CD4-positive, CD25-positive, alpha-beta regulatory T cell (primary cell): ENCODE results near the gene TVP23A. TPM values are rescaled to one million over a fixed set of nuclear protein-coding genes. Genes with fewer than 3 reads are reported as not detected.
"Not testable (repeated sequence)": the region's sequence is repeated elsewhere in the genome, so short reads cannot be mapped to it uniquely, and the experiment has no call there.

Experiments
- ATAC-seq, 2 donors: fragments of 150-1000 bp; cut with Tn5 transposase; one replicate each; pipeline ENCODE4 v1.10.0; 2021; ENCODE audit warnings: low read depth in 2 of 2, moderate number of reproducible peaks in 2 of 2, moderate library complexity in 1 of 2
- DNase-seq, 3 donors: peaks; one replicate each; pipeline versions ENCODE4 v3.0.0 to v3.0.0-alpha.2; 2012 to 2022; ENCODE audit warnings: mixed read lengths in 1 of 3
- H3K27ac ChIP-seq: one replicate; pipeline ENCODE4 v1.7.0; 2013; ENCODE audit warnings: mild to moderate bottlenecking, low read length; ENCODE audit not compliant: insufficient read depth, poor library complexity, severe bottlenecking
- H3K27me3 ChIP-seq: one replicate; pipeline ENCODE4 v1.7.0; 2013; ENCODE audit warnings: low read length; ENCODE audit not compliant: control insufficient read depth, insufficient read depth
- H3K36me3 ChIP-seq: one replicate; pipeline ENCODE4 v1.7.0; 2013; ENCODE audit warnings: mild to moderate bottlenecking, low read length, moderate library complexity; ENCODE audit not compliant: control insufficient read depth, insufficient read depth
- H3K4me1 ChIP-seq: 2 replicates; pipeline ENCODE4 v1.7.0; 2013; ENCODE audit warnings: mild to moderate bottlenecking, low read length; ENCODE audit not compliant: insufficient read depth, control insufficient read depth, poor library complexity, severe bottlenecking
- H3K4me3 ChIP-seq: one replicate; pipeline ENCODE4 v1.7.0; 2013; ENCODE audit warnings: low read depth, mild to moderate bottlenecking, low read length, moderate library complexity
- H3K9me3 ChIP-seq, 2 experiments: 1 replicate in 1 of 2; 2 replicates in 1 of 2; pipeline ENCODE4 v1.7.0; 2013; ENCODE audit warnings: low read length in 2 of 2, mild to moderate bottlenecking in 1 of 2, moderate library complexity in 1 of 2; ENCODE audit not compliant: control insufficient read depth in 2 of 2
- H3K27ac Mint-ChIP-seq, 3 donors: one replicate each; pipeline ENCODE4 v1.8.0; 2020 to 2022; ENCODE audit warnings: mild to moderate bottlenecking in 3 of 3, mixed read lengths in 3 of 3, moderate library complexity in 2 of 3
- H3K27me3 Mint-ChIP-seq: one replicate; pipeline ENCODE4 v1.8.0; 2022; ENCODE audit warnings: mild to moderate bottlenecking, mixed read lengths
- H3K36me3 Mint-ChIP-seq: one replicate; pipeline ENCODE4 v1.8.0; 2020; ENCODE audit warnings: mixed read lengths
- H3K4me1 Mint-ChIP-seq, 4 donors: one replicate each; pipeline ENCODE4 v1.8.0; 2020 to 2022; ENCODE audit warnings: mixed read lengths in 4 of 4, mild to moderate bottlenecking in 1 of 4
- H3K4me3 Mint-ChIP-seq, 4 donors: one replicate each; pipeline ENCODE4 v1.8.0; 2020 to 2022; ENCODE audit warnings: mild to moderate bottlenecking in 4 of 4, mixed read lengths in 4 of 4, moderate library complexity in 3 of 4
- H3K9me3 Mint-ChIP-seq, 7 donors: one replicate each; pipeline ENCODE4 v1.8.0; 2020 to 2022; ENCODE audit warnings: mixed read lengths in 7 of 7, mild to moderate bottlenecking in 3 of 7, moderate library complexity in 2 of 7
- polyA plus RNA-seq, 4 donors: library from polyadenylated mRNA; unstranded; fragments of 300-500 nt; fragmentation: Illumina TruSeq; gene quantifications; one replicate each; pipeline ENCODE4 v1.2.3, GENCODE V29; 2021
- total RNA-seq: library from RNA; stranded (reverse); gene quantifications from one replicate; pipeline ENCODE4 v1.2.3, GENCODE V29; 2022

TVP23A gene
- total and polyA plus RNA-seq, 5 donors from 2014 or later = 0.20 TPM; not detected in 4

DNA sequence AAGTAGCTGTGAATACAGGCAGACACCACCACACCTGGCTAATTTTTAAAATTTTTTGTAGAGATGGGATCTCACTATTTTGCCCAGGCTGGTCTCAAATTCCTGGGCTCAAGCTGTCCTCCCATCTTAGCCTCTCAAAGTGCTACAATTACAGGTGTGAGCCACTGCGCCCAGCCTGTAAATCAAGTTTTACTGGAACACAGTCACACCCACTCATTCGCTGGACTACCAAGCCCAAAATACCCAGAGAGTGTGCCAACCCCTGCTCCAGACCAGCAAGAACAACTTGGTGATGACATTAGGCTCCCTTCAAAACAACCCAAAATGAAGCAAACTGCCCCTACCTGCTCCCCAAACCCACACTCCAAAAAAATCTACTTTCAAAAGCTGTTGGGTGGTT is 36.0 kb downstream of the TVP23A start:
- no peaks in the 10 kb centered on the region for H3K36me3 Mint-ChIP-seq
- no peaks in the 10 kb centered on the region for H3K4me1 Mint-ChIP-seq

GRCh38 chr16:10780628-10781027 is 38.0 kb downstream of the TVP23A start:
- H3K27me3 ChIP-seq = peaks cover 2% of the 10 kb centered on the region
- DNase-seq (no peak), ATAC-seq (no peak)
- Mint-ChIP-seq H3K36me3 (no peaks in the 10 kb centered on the region), H3K4me3 (no peak overlapping the region), H3K27me3 (peaks cover 34% of the 10 kb centered on the region), H3K9me3 (peaks cover 0 to 1% (median 0%) of the 10 kb centered on the region in 7 donors), H3K4me1 (peaks cover 0 to 5% (median 2%) of the 10 kb centered on the region in 4 donors), H3K27ac (no peak overlapping the region)
- no peaks in the 10 kb centered on the region for H3K36me3 ChIP-seq
- H3K4me1 ChIP-seq = peaks cover 6% of the 10 kb centered on the region
- H3K9me3 ChIP-seq = no peaks in the 10 kb centered on the region
- no peak overlapping the region for H3K4me3 ChIP-seq
- no peak overlapping the region for H3K27ac ChIP-seq

More for the DNA sequence above, 36.0 kb downstream of the TVP23A start:
- no peak overlapping the region for H3K4me3 Mint-ChIP-seq
- Histone ChIP-seq H3K27ac (no peak overlapping the region), H3K27me3 (peaks cover 2% of the 10 kb centered on the region), H3K4me3 (no peak overlapping the region), H3K36me3 (no peaks in the 10 kb centered on the region), H3K4me1 (no peaks in the 10 kb centered on the region), H3K9me3 (no peaks in the 10 kb centered on the region)
- DNase-seq (no peak), ATAC-seq (no peak)
- H3K9me3 Mint-ChIP-seq = no peaks in the 10 kb centered on the region
- no peak overlapping the region for H3K27ac Mint-ChIP-seq
- H3K27me3 Mint-ChIP-seq = peaks cover 23% of the 10 kb centered on the region

DNA sequence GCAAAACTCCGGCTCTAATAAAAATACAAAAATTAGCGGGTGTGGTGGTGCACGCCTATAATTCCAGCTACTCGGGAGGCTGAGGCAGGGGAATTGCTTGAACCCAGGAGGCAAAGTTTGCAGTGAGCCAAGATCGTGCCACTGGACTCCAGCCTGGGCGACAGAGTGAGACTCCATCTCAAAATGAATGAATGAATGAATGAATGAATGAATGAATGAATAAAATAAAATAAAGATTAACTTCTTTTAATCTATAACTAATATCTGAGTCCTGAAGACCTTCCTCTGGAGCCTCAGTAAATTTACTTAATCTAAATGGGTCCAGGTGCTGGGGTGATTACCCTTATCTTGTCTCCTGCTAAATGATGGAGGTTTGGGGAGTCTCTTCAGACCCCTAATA is 38.7 kb downstream of the TVP23A start:
- H3K27ac Mint-ChIP-seq = peak overlapping the region in 1 of 3 donors; percentile 63
- not testable (repeated sequence) for H3K27ac ChIP-seq, H3K27me3 ChIP-seq, H3K4me3 Mint-ChIP-seq, DNase-seq, H3K4me3 ChIP-seq, H3K9me3 ChIP-seq, H3K9me3 Mint-ChIP-seq, H3K36me3 Mint-ChIP-seq, H3K4me1 ChIP-seq, ATAC-seq, H3K4me1 Mint-ChIP-seq, H3K36me3 ChIP-seq
- H3K27me3 Mint-ChIP-seq = peaks cover 34% of the 10 kb centered on the region

DNA sequence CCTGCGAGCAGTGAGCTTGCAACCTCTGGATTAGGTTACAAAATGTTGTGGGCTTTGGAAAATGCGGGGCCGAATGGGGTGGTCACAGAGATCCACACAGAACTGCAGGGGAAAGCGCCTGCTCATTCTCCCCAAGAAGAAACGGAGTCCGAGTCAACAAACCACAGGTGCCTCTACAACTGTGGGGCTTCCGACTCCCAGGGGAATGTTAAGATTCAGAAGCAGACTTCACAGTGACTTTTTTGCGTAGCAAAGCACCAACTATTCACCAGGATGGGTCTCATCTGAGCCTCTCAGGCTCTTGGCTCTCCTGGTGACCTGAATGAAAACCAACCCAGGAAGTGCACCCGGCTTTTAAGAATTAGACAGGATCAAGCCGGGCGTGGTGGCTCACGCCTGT is 41.2 kb downstream of the TVP23A start:
- H3K4me3 Mint-ChIP-seq = no peak overlapping the region
- DNase-seq (no peak), ATAC-seq (no peak)
- peaks cover 0 to 13% (median 2%) of the 10 kb centered on the region in 4 donors for H3K4me1 Mint-ChIP-seq
- peaks cover 6% of the 10 kb centered on the region for H3K27me3 ChIP-seq
- H3K4me3 ChIP-seq = no peak overlapping the region
- peaks cover 0 to 1% (median 0%) of the 10 kb centered on the region in 7 donors for H3K9me3 Mint-ChIP-seq
- H3K36me3 Mint-ChIP-seq = no peaks in the 10 kb centered on the region
- no peaks in the 10 kb centered on the region for H3K36me3 ChIP-seq
- H3K4me1 ChIP-seq = peaks cover 6% of the 10 kb centered on the region
- no peaks in the 10 kb centered on the region for H3K9me3 ChIP-seq
- H3K27ac Mint-ChIP-seq = no peak overlapping the region
- no peak overlapping the region for H3K27ac ChIP-seq
- peaks cover 34% of the 10 kb centered on the region for H3K27me3 Mint-ChIP-seq

GRCh38 chr16:10776923-10777322 is 41.7 kb downstream of the TVP23A start:
- peaks cover 0 to 13% (median 2%) of the 10 kb centered on the region in 4 donors for H3K4me1 Mint-ChIP-seq
- not testable (repeated sequence) for H3K36me3 ChIP-seq, H3K4me3 ChIP-seq, H3K36me3 Mint-ChIP-seq, H3K27ac Mint-ChIP-seq, H3K27me3 ChIP-seq, ATAC-seq, DNase-seq, H3K9me3 Mint-ChIP-seq, H3K9me3 ChIP-seq, H3K4me1 ChIP-seq, H3K4me3 Mint-ChIP-seq, H3K27ac ChIP-seq
- peaks cover 34% of the 10 kb centered on the region for H3K27me3 Mint-ChIP-seq

DNA sequence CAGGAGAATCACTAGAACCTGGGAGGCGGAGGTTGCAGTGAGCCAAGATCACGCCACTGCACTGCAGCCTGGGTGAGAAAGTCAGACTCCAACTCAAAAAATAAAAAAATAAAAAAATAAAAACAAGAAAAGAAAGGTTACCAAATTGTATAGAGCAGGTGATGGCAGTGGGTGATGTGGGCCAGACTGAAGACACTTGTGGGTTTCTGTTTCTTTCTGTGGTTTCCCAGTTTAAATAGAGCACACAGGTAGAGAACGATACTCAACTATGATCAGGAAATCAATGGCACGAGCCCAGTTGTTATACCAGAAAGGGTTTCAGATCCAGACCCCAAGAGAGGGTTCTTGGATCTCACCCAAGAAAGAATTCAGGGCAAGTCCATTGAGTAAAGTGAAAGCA is 42.3 kb downstream of the TVP23A start:
- Histone ChIP-seq H3K27ac (no peak overlapping the region), H3K27me3 (peaks cover 6% of the 10 kb centered on the region), H3K4me1 (peaks cover 6% of the 10 kb centered on the region), H3K4me3 (no peak overlapping the region), H3K9me3 (no peaks in the 10 kb centered on the region), H3K36me3 (no peaks in the 10 kb centered on the region)
- H3K4me3 Mint-ChIP-seq = peak overlapping the region in 1 of 4 donors; percentile 58
- peaks cover 0 to 13% (median 2%) of the 10 kb centered on the region in 4 donors for H3K4me1 Mint-ChIP-seq
- peaks cover 0 to 1% (median 0%) of the 10 kb centered on the region in 7 donors for H3K9me3 Mint-ChIP-seq
- peak in 2 of 3 donors; percentile 37 to 77 for DNase-seq
- H3K27me3 Mint-ChIP-seq = peaks cover 31% of the 10 kb centered on the region
- no peak overlapping the region for H3K27ac Mint-ChIP-seq
- H3K36me3 Mint-ChIP-seq = no peaks in the 10 kb centered on the region
- ATAC-seq = peak; percentile 55 to 77

DNA sequence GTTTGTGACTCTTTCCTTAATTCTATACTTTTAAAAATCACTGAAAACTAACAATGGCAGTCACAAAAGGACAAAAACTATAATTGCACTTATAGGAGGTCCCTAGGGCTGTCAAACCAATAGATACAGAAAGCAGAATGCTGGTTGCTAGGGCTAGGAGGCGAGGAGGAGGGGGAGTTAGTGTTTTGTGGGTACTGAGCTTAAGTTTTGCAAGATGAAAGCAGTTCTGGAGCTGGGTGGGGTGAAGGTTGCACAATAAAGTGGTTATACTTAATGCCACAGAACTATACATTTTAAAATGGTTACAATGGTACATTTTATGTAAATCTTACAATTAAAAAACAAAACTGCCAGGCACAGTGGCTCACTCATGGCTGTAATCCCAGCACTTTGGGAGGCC is 47.7 kb downstream of the TVP23A start:
- no peaks in the 10 kb centered on the region for H3K27me3 Mint-ChIP-seq
- no peaks in the 10 kb centered on the region for H3K9me3 Mint-ChIP-seq
- Histone ChIP-seq H3K4me1 (no peaks in the 10 kb centered on the region), H3K27me3 (peaks cover 5% of the 10 kb centered on the region), H3K4me3 (no peak overlapping the region), H3K9me3 (no peaks in the 10 kb centered on the region), H3K36me3 (peaks cover 9% of the 10 kb centered on the region), H3K27ac (no peak overlapping the region)
- peaks cover 18% of the 10 kb centered on the region for H3K36me3 Mint-ChIP-seq
- H3K27ac Mint-ChIP-seq = no peak overlapping the region
- no peak for ATAC-seq
- H3K4me3 Mint-ChIP-seq = peak overlapping the region in 2 of 4 donors; percentile 36 to 81
- peak in 2 of 3 donors; percentile 24 to 73 for DNase-seq
- peaks cover 0 to 17% (median 8%) of the 10 kb centered on the region in 4 donors for H3K4me1 Mint-ChIP-seq

- H3K27me3 ChIP-seq = no peaks in the 10 kb centered on the region
- no peak for DNase-seq
- no peak overlapping the region for H3K27ac ChIP-seq
- H3K4me1 Mint-ChIP-seq = peaks cover 0 to 16% (median 6%) of the 10 kb centered on the region in 4 donors
- peaks cover 10% of the 10 kb centered on the region for H3K36me3 ChIP-seq
- no peak for ATAC-seq
- no peaks in the 10 kb centered on the region for H3K9me3 ChIP-seq
- peaks cover 28% of the 10 kb centered on the region for H3K36me3 Mint-ChIP-seq
- H3K27ac Mint-ChIP-seq = no peak overlapping the region
- no peaks in the 10 kb centered on the region for H3K4me1 ChIP-seq
- no peaks in the 10 kb centered on the region for H3K9me3 Mint-ChIP-seq
- H3K4me3 Mint-ChIP-seq = no peak overlapping the region
- H3K4me3 ChIP-seq = no peak overlapping the region
- no peaks in the 10 kb centered on the region for H3K27me3 Mint-ChIP-seq
These were observed 49.2 kb downstream of the TVP23A start for GRCh38 chr16:10769381-10769780.
